ENCODE measurements around the gene C7orf25. TPM values are rescaled to one million over a fixed set of nuclear protein-coding genes. Genes with fewer than 3 reads are reported as not detected.
"Not testable (repeated sequence)": the region's sequence is repeated elsewhere in the genome, so short reads cannot be mapped to it uniquely, and the experiment has no call there.

Gene C7orf25
- total RNA-seq, 6 experiments from 2014 or later, result 4.3 to 8.3 (median 6.8) TPM

DNA sequence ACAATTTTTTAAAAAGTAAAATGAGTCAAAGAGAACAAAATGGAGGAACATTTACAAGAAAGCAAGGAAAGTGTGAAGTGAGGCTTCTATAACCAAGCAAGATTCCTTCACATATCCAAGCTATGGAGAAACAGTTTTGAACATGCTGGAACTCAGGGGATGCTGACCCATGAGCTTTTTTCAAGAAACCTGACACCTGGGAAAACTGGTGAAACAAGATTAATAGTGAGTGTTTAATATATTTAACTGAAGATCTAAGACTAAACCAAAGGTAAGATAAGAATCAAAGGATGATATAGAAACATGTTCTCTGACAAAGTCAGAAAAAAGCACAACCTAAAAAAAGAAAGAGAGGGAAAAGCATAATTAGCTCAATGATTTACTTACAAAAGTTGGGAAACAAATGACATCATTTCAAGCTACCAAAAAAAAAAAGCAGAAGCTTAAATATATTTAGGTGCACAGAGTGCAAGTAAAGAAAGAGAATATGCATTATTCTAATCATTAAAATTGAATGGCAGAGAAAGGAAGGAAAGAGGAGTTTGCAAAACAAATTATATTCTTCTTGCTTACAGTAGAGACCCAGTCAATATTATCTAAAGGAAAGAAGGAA, 24.9 kb downstream of the C7orf25 start:
- Mint-ChIP-seq H3K27me3 (ENCODE audit: insufficient read depth) (peaks cover 11% of the 10 kb centered on the region), H3K27ac (no peak overlapping the region), H3K36me3 (ENCODE audit: low read depth) (no peaks in the 10 kb centered on the region), H3K9me3 (no peaks in the 10 kb centered on the region), H3K4me1 (ENCODE audit: low read depth) (peaks cover 25% of the 10 kb centered on the region), H3K4me3 (no peak overlapping the region; the same call in 1 of the 2 replicates)
- DNase-seq, result no peak
- TF ChIP-seq, protein P1, sequence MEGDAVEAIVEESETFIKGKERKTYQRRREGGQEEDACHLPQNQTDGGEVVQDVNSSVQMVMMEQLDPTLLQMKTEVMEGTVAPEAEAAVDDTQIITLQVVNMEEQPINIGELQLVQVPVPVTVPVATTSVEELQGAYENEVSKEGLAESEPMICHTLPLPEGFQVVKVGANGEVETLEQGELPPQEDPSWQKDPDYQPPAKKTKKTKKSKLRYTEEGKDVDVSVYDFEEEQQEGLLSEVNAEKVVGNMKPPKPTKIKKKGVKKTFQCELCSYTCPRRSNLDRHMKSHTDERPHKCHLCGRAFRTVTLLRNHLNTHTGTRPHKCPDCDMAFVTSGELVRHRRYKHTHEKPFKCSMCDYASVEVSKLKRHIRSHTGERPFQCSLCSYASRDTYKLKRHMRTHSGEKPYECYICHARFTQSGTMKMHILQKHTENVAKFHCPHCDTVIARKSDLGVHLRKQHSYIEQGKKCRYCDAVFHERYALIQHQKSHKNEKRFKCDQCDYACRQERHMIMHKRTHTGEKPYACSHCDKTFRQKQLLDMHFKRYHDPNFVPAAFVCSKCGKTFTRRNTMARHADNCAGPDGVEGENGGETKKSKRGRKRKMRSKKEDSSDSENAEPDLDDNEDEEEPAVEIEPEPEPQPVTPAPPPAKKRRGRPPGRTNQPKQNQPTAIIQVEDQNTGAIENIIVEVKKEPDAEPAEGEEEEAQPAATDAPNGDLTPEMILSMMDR (IDR thresholded peaks at IDR 0.05), result no peak

- Mint-ChIP-seq H3K27ac (no peak overlapping the region), H3K4me1 (ENCODE audit: low read depth) (peaks cover 25% of the 10 kb centered on the region), H3K4me3 (no peak overlapping the region), H3K9me3 (no peaks in the 10 kb centered on the region), H3K27me3 (ENCODE audit: insufficient read depth) (peaks cover 15% of the 10 kb centered on the region), H3K36me3 (ENCODE audit: low read depth) (no peaks in the 10 kb centered on the region)
- DNase-seq, result peak; percentile 21
- TF ChIP-seq, protein P1 (IDR thresholded peaks at IDR 0.05), result peak; percentile 74
Measured at GRCh38 chr7:42886129-42886528, 25.7 kb downstream of the C7orf25 start.

DNA sequence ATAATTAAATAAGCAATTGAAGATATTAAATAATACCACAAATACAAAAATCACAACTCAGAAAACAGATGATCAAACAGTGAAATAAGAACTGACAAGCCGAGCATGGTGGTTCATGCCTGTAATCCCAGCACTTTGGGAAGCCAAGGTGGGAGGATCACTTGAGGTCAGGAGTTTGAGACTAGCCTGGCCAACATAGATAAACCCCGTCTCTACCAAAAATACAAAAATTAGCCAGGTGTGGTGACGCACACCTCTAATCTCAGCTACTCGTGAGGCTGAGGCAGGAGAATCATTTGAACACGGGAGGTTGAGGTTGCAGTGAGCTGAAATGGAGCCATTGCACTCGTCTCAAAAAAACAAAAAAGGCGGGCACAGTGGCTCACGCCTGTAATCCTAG, 26.7 kb downstream of the C7orf25 start:
- not testable (repeated sequence) for H3K4me3 Mint-ChIP-seq; H3K36me3 Mint-ChIP-seq (ENCODE audit: low read depth); H3K9me3 Mint-ChIP-seq; H3K27ac Mint-ChIP-seq; DNase-seq
- Mint-ChIP-seq H3K4me1 (ENCODE audit: low read depth) (peaks cover 25% of the 10 kb centered on the region), H3K27me3 (ENCODE audit: insufficient read depth) (peaks cover 15% of the 10 kb centered on the region)

GRCh38 chr7:42883950-42884349, 27.9 kb downstream of the C7orf25 start:
- no peak for DNase-seq
- H3K27ac Mint-ChIP-seq, result no peak overlapping the region
- TF ChIP-seq, protein P1 (IDR thresholded peaks at IDR 0.05), result no peak
- no peak overlapping the region for H3K4me3 Mint-ChIP-seq
- no peaks in the 10 kb centered on the region for H3K9me3 Mint-ChIP-seq
- peaks cover 19% of the 10 kb centered on the region for H3K4me1 Mint-ChIP-seq (ENCODE audit: low read depth)
- no peaks in the 10 kb centered on the region for H3K36me3 Mint-ChIP-seq (ENCODE audit: low read depth)
- H3K27me3 Mint-ChIP-seq (ENCODE audit: insufficient read depth), result peaks cover 18% of the 10 kb centered on the region

DNA sequence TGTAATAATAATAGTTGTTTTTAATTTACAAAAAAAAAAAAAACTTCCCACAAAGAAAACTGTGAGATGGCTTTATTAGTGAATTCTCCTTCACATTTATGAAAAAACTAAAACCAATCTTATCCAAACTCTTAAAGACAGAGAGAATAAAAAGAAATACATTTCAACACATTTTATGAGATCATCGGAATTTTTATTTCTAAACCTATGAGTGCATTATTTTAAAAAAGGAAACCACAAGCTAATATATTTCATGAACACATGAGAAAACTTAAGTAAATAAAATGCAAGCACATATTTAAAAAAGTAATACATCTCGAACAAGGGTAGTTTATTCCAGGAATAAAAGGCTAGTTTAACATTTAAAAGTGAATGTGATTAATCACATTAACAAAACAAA, 31.5 kb downstream of the C7orf25 start:
- Mint-ChIP-seq H3K27ac (no peak overlapping the region), H3K9me3 (no peaks in the 10 kb centered on the region), H3K4me1 (ENCODE audit: low read depth) (no peaks in the 10 kb centered on the region), H3K4me3 (no peak overlapping the region), H3K27me3 (ENCODE audit: insufficient read depth) (peaks cover 16% of the 10 kb centered on the region; the same call in 1 of the 2 replicates), H3K36me3 (ENCODE audit: low read depth) (no peaks in the 10 kb centered on the region)
- TF ChIP-seq, protein P1 (IDR thresholded peaks at IDR 0.05), result no peak
- DNase-seq, result no peak

- Mint-ChIP-seq H3K36me3 (ENCODE audit: low read depth) (no peaks in the 10 kb centered on the region), H3K27ac (no peak overlapping the region)
Measured at GRCh38 chr7:42878303-42878702, 33.6 kb downstream of the C7orf25 start.

More at GRCh38 chr7:42878303-42878702, 33.6 kb downstream of the C7orf25 start:
- H3K9me3 Mint-ChIP-seq, result no peaks in the 10 kb centered on the region
- peaks cover 13% of the 10 kb centered on the region; the same call in 1 of the 2 replicates for H3K27me3 Mint-ChIP-seq (ENCODE audit: insufficient read depth)
- H3K4me3 Mint-ChIP-seq, result no peak overlapping the region
- DNase-seq, result no peak
- no peaks in the 10 kb centered on the region for H3K4me1 Mint-ChIP-seq (ENCODE audit: low read depth)
- TF ChIP-seq, protein P1 (IDR thresholded peaks at IDR 0.05), result no peak
